Stimulated activated CD8-positive, alpha-beta memory T cell treated with anti-CD3 and anti-CD28 coated beads, Interleukin-7, amount 100 ng/mL, for 24 hours (primary cell): ENCODE data around the gene MCM9.
"Not testable (repeated sequence)": the region's sequence is repeated elsewhere in the genome, so short reads cannot be mapped to it uniquely, and the experiment has no call there.

Experiments
- DNase-seq: peaks from one replicate; pipeline ENCODE4 v3.0.0-alpha.2; 2020; ENCODE audit warnings: low read depth

MCM9 gene

DNA sequence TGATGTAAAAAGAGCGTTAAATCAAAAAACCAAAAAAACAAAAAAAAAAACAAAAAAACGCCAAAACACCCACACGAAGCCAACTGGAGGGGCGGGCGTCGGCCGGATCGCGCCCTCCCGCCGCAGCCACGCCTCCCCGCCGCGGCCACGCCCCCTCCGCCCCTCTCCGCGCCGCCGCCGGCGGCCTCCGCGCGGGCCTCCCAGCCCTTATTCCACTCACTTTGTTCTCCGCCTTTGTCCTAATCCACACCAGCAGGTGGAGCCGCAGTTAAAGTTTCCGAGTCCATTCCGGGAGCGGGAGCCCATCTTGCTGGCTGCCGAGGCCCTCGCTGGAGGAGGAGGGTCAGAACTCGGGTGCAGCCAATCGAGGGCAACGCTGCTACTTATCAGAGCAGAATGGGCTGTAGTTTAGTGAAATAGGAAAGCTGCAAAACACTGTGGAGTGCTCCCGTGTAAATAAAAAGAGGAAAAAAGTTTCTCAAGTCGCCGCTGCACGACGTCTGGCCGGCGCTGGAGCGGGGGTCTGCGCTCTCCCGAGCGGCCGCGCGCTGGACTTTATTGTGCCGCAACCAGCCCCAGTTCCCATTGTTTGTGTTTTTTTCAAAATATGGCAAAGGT lies 41.0 kb downstream of the MCM9 start, which contains the start of gene ASF1A:
TSS of gene ASF1A (plus strand) at position 346 of the 618 bp plus-strand sequence. CDS start at position 608, 262 bp downstream.
- peak; percentile 82 for DNase-seq

- no peak for DNase-seq
Observed at GRCh38 chr6:118893064-118893806, 41.7 kb downstream of the MCM9 start.

GRCh38 chr6:118892355-118892991 lies 42.5 kb downstream of the MCM9 start:
- DNase-seq, result no peak

- no peak for DNase-seq
Observed at GRCh38 chr6:118890997-118891790, 43.8 kb downstream of the MCM9 start.

DNA sequence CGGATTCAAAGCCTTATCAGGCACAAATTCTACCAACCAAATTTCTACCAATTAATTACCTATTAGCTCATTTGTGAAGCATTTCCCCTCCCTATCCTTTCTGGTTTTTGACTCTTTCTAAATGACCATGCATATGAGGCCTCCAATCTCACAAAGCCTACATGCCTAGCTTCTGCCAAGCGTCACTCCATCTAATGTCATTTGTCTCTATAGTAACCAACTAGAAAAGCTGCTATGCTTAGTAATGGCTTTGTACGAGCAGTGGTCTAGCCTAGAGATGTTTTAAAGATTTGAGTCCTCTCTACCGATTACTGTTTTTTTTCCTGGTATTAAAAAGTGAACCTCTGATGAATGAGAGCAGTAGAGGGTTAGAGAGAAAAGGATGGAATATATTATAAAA lies 45.8 kb downstream of the MCM9 start:
- DNase-seq, result no peak

- DNase-seq, result no peak
Observed at GRCh38 chr6:118886641-118887040, 48.3 kb downstream of the MCM9 start.

- DNase-seq, result no peak
Observed at GRCh38 chr6:118882314-118882905, 52.5 kb downstream of the MCM9 start.

GRCh38 chr6:118881440-118882313 lies 53.3 kb downstream of the MCM9 start:
- DNase-seq, result no peak

DNA sequence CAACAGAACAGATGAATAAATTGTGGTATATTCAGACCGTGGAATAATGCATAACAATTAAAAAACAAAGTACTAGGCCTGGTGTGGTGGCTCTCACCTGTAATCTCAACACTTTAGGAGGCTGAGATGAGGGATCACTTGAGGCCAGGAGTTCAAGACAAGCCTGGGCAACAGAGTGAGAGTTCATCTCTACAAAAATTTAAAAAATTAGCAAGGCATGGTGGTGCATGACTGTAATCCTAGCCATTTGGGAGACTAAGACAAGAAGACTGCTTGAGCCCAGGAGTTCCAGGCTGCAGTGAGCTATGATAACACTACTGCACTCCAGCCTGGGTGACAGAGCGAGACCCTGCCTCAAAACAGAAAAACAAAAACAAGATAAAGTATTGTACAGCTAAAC lies 57.2 kb downstream of the MCM9 start:
- DNase-seq, result no peak

- DNase-seq, result no peak
Observed at GRCh38 chr6:118876814-118877213, 58.1 kb downstream of the MCM9 start.

DNA sequence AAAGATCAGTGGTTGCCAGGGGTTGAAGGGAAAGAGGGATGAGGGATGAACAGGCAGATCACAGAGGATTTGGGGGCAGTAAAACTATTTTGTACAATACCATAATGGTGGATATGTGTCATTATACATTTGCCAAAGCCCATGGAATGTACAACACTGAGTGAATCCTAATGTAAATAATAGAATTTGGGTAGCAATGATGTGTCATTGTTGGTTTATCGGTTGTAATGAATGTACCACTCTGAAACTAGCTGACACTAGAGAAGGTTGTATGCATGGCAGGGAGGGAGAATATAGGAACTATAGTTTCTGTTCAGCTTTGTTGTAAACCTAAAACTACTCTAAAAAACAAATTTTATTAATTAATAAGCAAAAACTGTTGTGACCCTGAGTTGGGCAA lies 58.8 kb downstream of the MCM9 start:
- DNase-seq, result no peak

- no peak for DNase-seq
Observed at GRCh38 chr6:118875672-118876071, 59.3 kb downstream of the MCM9 start.

DNA sequence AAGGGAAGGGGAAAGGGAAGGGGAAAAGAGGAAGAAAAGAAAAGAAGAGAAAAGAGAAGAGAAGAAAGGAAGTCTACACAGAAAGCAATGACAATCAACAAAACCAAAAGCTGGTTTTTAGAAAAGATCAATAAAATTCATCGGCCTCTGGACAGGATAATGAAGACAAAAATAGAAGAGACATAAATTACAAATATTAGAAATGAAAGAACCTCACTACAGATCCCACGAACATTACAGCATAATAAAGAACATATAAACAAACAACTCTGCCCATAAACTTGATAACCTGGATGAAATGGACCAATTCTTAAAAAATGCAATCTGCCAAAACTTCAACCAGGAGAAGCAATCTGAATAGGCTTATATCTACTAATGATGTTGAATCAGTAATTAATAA lies 61.7 kb downstream of the MCM9 start:
- DNase-seq, result no peak

GRCh38 chr6:118872726-118873125 lies 62.2 kb downstream of the MCM9 start:
- no peak for DNase-seq

GRCh38 chr6:118872318-118872717 lies 62.6 kb downstream of the MCM9 start:
- DNase-seq, result no peak

DNA sequence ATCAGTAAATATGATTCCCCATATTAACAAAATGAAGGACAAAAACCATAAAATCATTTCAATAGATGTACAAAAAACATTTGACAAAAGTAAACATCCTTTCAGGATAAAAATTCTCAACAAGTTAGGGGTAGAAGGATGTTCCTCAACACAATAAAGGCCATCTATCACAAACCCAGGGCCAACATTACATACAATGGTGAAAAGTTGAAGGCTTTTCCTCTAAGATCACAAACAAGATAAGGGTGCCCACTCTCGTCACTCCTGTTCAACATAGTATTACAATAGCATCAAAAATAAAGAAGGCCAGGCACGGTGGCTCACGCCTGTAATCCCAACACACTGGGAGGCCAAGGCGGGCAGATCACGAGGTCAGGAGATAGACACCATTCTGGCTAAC lies 63.6 kb downstream of the MCM9 start:
- no peak for DNase-seq

DNA sequence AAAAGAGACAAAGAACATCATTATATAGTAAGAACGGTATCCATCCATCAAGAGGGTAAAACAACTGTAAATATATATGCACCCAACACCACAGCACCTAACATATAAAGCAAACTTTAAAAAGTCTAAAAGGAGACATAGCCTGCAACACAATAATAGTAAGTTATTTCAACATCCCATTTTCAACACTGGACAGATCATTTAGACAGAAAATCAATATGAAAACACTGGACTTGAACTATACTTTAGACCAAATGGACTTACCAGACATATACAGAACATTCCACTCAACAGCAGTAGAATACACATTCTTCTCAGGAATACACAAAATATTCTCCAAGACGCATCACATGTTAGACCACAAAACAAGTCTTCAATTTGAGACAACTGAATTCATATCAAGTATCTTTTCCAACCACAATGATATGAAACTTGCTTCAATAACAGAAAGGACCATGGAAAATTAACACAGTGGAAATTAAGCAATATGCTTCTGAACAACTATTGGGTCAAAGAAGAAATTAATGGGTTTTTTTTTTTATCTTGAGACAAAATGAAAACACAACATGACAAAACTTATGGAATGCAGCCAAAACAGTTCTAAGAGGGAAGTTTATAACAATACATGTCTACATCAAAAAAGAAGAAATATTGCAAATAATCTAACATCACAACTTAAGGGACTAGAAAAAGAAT lies 64.9 kb downstream of the MCM9 start:
- DNase-seq, result no peak

DNA sequence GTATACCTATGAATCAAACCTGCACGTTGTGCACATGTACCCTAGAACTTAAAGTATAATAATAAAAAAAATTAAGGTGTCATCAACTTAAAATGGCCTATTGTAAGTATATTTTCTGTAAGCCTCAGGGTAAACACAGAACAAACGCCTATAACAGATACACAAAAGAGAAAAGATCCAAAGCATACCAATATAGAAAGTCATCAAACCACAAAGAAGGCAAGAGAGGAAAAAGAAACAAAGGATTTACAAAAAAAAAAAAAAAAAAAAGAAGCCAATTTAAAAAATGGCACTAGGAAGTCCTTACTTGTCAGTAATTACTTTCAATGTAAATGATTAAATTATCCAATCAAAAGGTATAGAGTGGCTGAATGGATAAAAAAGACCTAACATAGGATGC lies 65.6 kb downstream of the MCM9 start:
- DNase-seq, result no peak

- DNase-seq, result not testable (repeated sequence)
Observed at GRCh38 chr6:118868901-118869300, 66.1 kb downstream of the MCM9 start.

GRCh38 chr6:118867181-118867580 lies 67.8 kb downstream of the MCM9 start:
- DNase-seq, result no peak

DNA sequence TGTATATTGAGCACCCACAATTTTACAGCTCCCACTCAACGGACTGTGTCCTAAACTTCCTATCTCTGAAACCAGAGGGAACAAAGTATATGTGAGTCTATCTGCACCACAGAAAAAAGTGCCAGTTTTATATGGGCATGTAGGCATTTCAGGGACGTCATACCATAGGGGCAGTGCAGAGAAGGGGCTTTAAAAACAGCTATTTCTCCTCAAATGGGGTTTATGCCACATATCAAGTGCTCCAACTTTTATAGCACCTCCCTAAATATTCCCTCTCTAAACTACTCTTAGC lies 69.9 kb downstream of the MCM9 start:
- DNase-seq, result no peak
